ENCODE measurements around the gene NOTUM. TPM values are rescaled to one million over a fixed set of nuclear protein-coding genes. Genes with fewer than 3 reads are reported as not detected.
A peak's percentile ranks its signal among the peaks of the same experiment; 100 is the strongest.

Gene NOTUM
- polyA plus RNA-seq, 3 donors: not detected

DNA sequence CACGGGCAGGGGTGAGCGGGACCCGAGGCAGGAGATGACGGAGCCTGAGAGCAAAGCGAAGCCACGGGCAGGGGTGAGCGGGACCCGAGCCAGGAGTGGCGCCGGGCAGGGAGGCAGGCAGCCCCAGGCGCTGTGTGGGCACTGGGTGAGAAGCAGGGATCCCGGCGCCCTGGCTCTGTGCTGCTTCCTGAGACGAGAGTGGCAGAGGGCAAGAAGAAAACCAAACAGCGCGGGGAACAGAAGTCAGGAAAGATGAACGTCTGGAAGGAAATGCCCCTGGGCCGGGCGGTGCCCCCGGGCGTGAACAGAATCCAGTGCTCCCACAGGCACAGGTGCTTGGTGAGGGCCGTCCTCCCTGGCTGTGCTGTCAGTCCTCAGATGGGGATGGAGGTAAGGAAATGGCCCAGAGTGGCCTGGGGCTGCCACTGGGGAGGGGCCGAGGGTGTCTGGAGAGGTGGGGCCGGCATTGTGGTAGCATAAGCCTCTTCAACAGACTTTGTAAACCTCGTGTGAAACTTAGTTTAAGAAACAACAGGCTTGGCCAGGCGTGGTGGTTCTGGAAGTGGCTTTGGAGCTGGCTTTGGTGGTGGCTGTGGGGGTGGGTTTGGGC is 26.3 kb upstream of the NOTUM start:
- Histone ChIP-seq H3K4me1 (ENCODE audit: control insufficient read depth in 1 of 2, insufficient read depth in 2 of 2, low read length in 2 of 2) (peaks cover 8 to 10% of the 10 kb centered on the region in 2 donors), H3K9ac (ENCODE audit: insufficient read depth, low read length, poor library complexity, severe bottlenecking) (no peak overlapping the region), H4K20me1 (ENCODE audit: insufficient read depth, low read length) (peaks cover 14% of the 10 kb centered on the region), H2AFZ (ENCODE audit: insufficient read depth, low read depth, low read length, poor library complexity, severe bottlenecking) (no peak overlapping the region), H3K27me3 (ENCODE audit: control insufficient read depth in 2 of 2, insufficient read depth in 2 of 2, low read length in 2 of 2) (no peaks in the 10 kb centered on the region), H3K79me2 (ENCODE audit: insufficient read depth, low read length) (no peaks in the 10 kb centered on the region), H3K9me3 (replicated peaks in 1 of 2; ENCODE audit: control insufficient read depth in 1 of 2, insufficient read depth in 1 of 2, low read length in 2 of 2) (no peaks in the 10 kb centered on the region), H3K4me2 (replicated peaks; ENCODE audit: extremely low read depth, low read length, poor library complexity, severe bottlenecking) (no peak overlapping the region), H3K4me3 (replicated peaks in 1 of 3; ENCODE audit: low read depth in 2 of 3, low read length in 3 of 3) (no peak overlapping the region), H3K27ac (ENCODE audit: low read depth in 1 of 2, low read length in 2 of 2) (no peak overlapping the region), H3K36me3 (replicated peaks in 1 of 2; ENCODE audit: control insufficient read depth in 1 of 2, insufficient read depth in 2 of 2, low read length in 2 of 2) (peaks cover 41 to 44% of the 10 kb centered on the region in 2 donors)
- 88% methylated on average over 24 of the region's 26 CpGs for WGBS (ENCODE audit: insufficient coverage)
- peaks cover 8% of the 10 kb centered on the region for H3K4me1 Mint-ChIP-seq
- H3K27me3 Mint-ChIP-seq (ENCODE audit: low read depth in 3 of 3): peaks cover 0 to 1% (median 0%) of the 10 kb centered on the region in 3 donors
- TF ChIP-seq, protein P1, sequence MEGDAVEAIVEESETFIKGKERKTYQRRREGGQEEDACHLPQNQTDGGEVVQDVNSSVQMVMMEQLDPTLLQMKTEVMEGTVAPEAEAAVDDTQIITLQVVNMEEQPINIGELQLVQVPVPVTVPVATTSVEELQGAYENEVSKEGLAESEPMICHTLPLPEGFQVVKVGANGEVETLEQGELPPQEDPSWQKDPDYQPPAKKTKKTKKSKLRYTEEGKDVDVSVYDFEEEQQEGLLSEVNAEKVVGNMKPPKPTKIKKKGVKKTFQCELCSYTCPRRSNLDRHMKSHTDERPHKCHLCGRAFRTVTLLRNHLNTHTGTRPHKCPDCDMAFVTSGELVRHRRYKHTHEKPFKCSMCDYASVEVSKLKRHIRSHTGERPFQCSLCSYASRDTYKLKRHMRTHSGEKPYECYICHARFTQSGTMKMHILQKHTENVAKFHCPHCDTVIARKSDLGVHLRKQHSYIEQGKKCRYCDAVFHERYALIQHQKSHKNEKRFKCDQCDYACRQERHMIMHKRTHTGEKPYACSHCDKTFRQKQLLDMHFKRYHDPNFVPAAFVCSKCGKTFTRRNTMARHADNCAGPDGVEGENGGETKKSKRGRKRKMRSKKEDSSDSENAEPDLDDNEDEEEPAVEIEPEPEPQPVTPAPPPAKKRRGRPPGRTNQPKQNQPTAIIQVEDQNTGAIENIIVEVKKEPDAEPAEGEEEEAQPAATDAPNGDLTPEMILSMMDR (IDR thresholded peaks at IDR 0.05): no peak
- H3K4me3 Mint-ChIP-seq: no peak overlapping the region
- intact Hi-C loops (cut with micrococcal nuclease): no loop called here
- no peak for DNase-seq
- H3K9me3 Mint-ChIP-seq: no peaks in the 10 kb centered on the region
- peak overlapping the region in 1 of 7 donors; percentile 32 for H3K27ac Mint-ChIP-seq
- peaks cover 51 to 73% of the 10 kb centered on the region in 2 donors for H3K36me3 Mint-ChIP-seq

DNA sequence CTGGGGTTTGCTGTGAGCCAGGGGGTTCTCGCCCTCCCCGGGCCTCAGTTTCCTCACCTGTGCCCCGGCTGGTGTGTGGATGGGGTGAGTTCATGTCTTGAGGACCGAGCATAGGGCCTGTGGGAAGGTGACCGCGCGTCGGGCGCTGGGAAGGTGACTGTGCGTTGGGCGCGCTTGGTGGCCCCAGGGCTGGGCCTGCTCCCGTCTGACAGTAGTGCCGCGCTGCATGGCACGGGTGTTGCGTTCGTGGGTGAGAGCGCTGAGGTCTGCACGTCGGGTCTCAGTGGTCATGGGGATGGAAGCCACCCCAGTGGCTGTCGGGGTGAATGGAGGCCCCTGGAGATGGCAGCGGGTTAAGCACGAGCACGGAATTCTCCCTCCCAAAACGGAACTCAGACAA is 25.6 kb upstream of the NOTUM start:
- WGBS (ENCODE audit: insufficient coverage): 95% methylated on average over 26 of the region's 26 CpGs
- no peak for DNase-seq
- H3K27me3 ChIP-seq (ENCODE audit: control insufficient read depth in 2 of 2, insufficient read depth in 2 of 2, low read length in 2 of 2): no peaks in the 10 kb centered on the region
- H3K9ac ChIP-seq (ENCODE audit: insufficient read depth, low read length, poor library complexity, severe bottlenecking): no peak overlapping the region
- H3K27ac ChIP-seq (ENCODE audit: low read depth in 1 of 2, low read length in 2 of 2): no peak overlapping the region
- H3K4me1 ChIP-seq (ENCODE audit: control insufficient read depth in 1 of 2, insufficient read depth in 2 of 2, low read length in 2 of 2): peaks cover 8 to 10% of the 10 kb centered on the region in 2 donors
- peaks cover 14% of the 10 kb centered on the region for H4K20me1 ChIP-seq (ENCODE audit: insufficient read depth, low read length)
- Mint-ChIP-seq H3K4me3 (no peak overlapping the region), H3K9me3 (no peaks in the 10 kb centered on the region), H3K27me3 (ENCODE audit: low read depth in 3 of 3) (peaks cover 0 to 1% (median 0%) of the 10 kb centered on the region in 3 donors), H3K4me1 (peaks cover 8% of the 10 kb centered on the region), H3K36me3 (peaks cover 53 to 74% of the 10 kb centered on the region in 2 donors), H3K27ac (no peak overlapping the region)
- TF ChIP-seq, protein P1 (IDR thresholded peaks at IDR 0.05): no peak
- H3K4me2 ChIP-seq (replicated peaks; ENCODE audit: extremely low read depth, low read length, poor library complexity, severe bottlenecking): no peak overlapping the region
- H3K79me2 ChIP-seq (ENCODE audit: insufficient read depth, low read length): no peaks in the 10 kb centered on the region
- peaks cover 41 to 44% of the 10 kb centered on the region in 2 donors for H3K36me3 ChIP-seq (replicated peaks in 1 of 2; ENCODE audit: control insufficient read depth in 1 of 2, insufficient read depth in 2 of 2, low read length in 2 of 2)
- no peak overlapping the region for H2AFZ ChIP-seq (ENCODE audit: insufficient read depth, low read depth, low read length, poor library complexity, severe bottlenecking)
- intact Hi-C loops (cut with micrococcal nuclease): no loop called here
- H3K4me3 ChIP-seq (replicated peaks in 1 of 3; ENCODE audit: low read depth in 2 of 3, low read length in 3 of 3): no peak overlapping the region
- H3K9me3 ChIP-seq (replicated peaks in 1 of 2; ENCODE audit: control insufficient read depth in 1 of 2, insufficient read depth in 1 of 2, low read length in 2 of 2): no peaks in the 10 kb centered on the region

Data from CD14-positive monocyte (primary cell).